Endometrial microvascular endothelial cells (primary cell): ENCODE measurements around the gene RFX1. TPM values are rescaled to one million over a fixed set of nuclear protein-coding genes. Genes with fewer than 3 reads are reported as not detected.

Experiments used
- in situ Hi-C: cut with HindIII; loops from 2 replicates; pipeline ENCODE4 v1.10.0; 2017; ENCODE audit warnings: low sequenced_read_pairs, low pct_unique_long_range_greater_than_20kb; ENCODE audit errors: inconsistent ontology term
- total RNA-seq: library from RNA; depleted of rRNA; stranded (reverse); fragments of >200 nt; gene quantifications from one replicate; pipeline ENCODE4 v1.2.3, GENCODE V29; 2015; ENCODE audit errors: inconsistent ontology term

The RFX1 gene
- total RNA-seq, 1 donor from 2014 or later = 4.6 TPM

DNA sequence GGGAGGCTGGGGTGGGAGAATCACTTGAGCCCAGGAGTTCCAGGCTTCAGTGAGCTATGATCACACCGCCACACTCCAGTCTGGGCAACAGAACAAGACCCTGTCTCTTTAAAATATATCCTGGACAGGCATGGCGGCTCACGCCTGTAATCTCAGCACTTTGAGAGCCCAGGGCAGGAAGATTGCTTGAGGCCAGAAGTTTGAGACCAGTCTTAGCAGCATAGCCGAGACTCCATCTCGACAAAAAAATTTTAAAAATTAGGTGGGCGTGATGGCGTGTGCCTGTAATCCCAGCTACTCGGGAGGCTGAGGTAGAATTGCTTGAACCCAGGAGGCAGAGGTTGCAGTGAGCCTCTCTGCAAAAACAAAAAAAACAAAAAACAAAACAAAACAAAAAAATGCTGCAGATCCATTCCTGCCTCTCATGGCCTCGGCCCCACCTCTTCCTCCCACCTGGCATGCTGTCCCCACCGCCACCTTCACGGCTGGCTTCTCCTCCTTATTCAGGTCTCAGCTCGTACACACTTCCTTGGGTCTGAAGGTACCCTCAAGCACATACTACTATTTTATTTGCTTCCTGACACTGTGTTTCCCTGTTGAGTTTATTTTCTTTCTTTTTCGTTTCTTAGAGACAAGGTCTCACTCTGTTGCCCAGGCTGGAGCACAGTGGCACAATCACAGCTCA lies 5.3 kb downstream of the RFX1 start:
- in situ Hi-C loops = no loop called here

DNA sequence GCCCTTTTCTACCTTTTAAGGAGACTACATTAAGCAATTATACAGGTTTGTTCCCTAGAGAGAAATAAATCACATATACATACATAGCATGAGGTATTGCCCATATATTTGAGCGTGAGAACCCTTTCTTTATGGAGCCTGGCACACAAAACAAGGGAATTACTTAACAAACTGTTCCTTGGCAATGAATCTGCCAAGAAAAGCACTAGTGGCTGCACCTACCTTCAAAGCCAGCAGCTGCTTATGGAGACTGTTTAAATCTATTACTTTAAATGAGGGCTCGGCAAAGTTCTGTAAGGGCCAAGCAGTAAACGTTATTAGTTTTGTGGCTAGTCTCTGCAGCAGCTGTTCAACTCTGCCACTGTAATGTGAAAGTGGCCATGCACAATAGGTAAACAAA lies 7.0 kb downstream of the RFX1 start:
- in situ Hi-C loops = no loop called here

DNA sequence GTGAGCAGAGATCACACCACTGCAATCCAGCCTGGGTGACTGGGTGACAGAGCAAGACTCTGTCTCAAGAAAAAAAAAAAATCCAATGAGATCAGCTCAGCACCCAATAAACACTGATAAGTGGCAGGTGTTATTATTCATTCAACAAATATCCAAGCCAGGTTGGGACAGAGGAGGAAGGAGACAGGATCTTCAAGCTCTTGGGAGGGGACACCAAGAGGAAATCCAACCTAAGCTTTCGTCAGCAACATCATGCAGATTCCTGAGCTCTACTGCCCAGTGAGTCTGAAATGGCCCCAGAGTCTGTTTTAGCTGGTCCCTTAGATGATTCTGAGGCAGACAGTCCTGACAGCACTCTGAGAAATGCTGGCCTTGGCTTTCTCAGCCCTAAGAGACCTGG lies 7.7 kb downstream of the RFX1 start:
- in situ Hi-C loops = no loop called here

DNA sequence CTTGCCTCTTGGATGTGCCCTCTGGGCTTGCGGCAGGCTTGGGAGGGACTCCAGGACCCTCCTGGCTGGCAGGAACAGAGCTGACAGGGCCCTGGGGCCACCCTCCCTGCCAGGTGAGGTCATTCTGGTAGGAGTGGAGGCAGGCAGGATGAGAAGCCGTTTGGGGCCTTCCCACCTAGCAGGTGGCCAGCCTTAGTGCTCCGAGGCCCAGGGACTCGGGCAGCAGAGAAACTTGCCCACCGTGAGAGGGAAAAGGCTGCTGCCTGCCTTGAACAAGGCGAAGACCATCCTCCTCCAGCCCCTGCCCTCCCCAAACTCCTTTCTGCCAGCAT lies 8.5 kb downstream of the RFX1 start:
- in situ Hi-C loops = no loop called here

DNA sequence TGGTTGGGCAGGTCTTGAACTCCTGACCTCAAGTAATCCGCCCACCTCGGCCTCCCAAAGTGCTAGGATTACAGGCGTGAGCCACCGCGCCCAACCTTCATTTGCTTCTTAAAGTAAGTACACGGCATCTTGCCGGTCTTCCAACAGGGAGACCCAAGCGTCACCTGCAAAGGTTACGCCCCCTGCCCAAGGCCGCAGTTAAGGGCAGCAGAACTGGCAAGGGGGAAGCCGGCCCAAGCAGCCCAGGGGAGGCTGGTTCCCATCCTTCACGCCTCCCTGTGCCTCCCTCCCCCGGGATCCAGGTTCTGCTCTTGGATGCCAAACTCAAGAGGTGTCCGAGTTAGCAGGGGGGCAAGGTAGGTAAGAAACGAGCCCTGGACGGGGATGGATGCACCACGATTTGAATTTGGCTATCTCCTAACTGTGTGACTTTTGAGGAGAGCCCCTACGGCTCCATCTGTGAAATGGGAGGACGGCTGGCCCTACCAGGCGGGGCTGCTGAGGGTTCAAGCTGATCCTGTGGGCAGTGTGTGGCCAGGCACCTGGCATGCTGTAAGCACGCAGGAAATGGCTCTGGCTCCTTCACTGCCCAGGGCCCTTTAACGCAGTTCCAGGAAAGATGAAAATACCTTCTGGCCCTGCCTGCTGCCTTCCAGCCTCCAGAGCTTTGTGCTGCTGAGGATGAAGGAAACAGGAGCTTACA lies 9.0 kb downstream of the RFX1 start:
- in situ Hi-C loops = no loop called here

DNA sequence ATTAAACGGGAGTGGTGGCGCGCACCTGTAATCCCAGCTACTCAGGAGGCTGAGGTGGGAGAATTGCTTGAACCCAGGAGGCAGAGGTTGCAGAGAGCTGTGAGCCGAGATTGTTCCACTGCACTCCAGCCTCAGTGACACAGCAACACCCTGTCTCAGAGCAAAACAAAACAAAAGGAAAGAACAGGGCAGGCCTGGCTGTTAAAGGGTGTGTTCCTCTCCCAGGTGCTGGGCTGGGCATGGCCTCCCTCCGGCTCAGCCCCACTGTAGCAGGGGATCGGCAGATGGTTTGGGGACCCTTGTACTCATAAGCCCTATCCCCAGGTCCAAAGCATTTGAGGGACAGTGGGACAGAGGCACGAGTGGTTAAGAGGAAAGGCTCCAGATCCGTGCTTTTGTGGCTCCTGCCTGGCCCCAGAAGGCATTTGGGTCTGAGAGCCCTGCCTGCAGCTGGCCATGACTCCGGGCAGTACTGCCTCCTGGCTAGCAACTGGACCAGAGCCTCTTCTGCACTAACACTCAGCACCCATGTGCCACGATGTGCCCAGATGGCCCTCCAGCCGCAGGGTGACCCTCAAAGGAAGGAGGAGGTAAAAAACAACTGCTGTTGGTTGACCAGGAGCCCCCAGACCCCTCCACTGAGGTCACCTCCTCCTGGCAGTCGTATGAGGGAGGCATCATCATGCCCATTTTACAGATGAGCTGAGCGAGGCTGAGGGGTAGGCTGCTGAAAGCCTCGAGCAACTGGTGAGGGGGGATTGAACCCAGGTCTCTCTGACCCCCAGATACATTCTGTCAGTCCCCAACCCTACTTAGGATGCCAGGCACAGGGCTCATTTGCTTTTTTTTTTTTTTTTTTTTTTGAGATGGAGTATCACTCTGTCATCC lies 10.0 kb downstream of the RFX1 start:
- in situ Hi-C loops = no loop called here

DNA sequence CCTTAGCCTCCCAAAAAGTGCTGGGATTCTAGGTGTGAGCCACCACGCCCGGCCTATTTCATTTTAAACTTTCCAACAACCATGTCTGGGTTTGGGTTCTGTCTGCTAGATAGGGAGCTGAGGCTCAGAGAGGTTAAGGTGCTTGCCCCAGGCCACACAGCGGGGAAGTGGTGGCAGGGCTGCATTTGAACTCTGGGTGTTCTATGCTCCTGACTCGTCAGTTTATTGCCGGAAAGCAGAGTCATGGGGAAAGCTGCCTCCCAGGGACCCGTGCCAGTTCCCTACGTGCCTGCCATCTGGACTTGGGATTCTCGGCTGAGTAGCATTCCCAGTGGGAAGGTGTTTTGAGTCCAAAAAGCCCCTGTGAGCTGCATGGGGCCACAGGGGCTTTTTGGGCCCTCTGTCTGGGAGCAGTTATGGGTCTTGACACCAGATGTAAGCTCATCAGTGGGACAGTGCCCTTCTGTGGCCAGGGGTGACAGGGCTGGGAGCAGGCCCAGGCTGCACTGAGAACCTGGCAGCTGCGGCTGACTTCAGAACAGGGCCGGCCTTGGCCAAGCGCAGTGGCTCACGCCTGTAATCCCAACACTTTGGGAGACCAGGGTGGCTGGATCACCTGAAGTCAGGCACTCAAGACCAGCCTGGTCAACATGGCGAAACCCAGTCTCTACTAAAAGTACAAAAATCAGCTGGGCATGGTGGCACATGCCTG lies 10.9 kb downstream of the RFX1 start:
- in situ Hi-C loops = no loop called here

DNA sequence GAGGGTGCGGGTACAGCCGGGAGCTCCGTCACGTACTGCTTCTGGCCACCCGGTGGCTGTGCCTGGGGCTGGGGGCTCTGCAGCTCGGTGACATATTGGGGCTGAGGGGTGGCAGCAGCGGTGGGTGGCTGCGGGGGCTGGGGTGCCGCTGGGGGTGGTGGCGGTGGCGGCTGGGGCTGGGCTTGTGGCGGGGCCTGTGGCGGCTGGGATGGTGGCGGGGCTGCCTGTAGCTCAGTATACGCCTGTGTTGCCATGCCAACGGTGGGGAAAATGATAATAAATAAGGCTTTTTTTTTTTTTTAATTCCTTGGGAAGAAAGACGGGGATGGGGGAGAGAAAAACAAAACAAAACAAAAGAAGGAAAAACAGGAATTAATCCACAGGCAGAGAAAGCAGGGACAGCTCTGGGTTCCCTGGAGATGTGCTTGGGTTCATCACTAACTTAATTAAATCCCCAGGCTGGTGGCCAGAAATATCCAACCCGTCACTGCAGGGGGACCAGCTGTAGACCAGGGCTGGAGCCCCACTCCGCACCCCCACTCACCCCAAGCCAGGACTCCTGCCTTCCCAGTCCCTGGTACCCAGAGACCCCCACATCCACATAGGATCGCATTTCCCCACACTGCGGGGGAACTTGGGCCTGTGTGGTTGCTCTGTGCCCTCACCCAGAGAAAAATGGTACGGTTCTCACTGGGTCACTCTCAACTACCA lies 12.4 kb downstream of the RFX1 start:
- in situ Hi-C loops = no loop called here

DNA sequence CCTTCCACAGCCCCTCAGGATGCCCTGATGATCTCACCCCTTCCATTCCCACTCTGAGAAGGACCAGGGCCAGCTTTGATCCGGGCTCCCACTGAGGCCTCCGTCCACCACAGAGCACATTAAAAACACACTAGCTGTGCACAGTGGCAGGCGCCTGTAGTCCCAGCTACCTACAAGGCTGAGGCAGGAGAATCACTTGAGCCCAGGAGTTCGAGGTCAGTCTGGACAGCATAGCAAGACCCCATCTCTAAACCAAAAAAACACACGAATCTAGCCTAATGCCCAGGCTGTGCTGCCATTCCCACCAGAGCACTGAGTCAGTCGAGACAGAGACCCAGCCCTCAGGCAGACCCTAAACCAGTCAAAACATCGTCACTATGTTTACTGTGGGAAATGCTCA lies 14.1 kb downstream of the RFX1 start:
- in situ Hi-C loops = no loop called here

DNA sequence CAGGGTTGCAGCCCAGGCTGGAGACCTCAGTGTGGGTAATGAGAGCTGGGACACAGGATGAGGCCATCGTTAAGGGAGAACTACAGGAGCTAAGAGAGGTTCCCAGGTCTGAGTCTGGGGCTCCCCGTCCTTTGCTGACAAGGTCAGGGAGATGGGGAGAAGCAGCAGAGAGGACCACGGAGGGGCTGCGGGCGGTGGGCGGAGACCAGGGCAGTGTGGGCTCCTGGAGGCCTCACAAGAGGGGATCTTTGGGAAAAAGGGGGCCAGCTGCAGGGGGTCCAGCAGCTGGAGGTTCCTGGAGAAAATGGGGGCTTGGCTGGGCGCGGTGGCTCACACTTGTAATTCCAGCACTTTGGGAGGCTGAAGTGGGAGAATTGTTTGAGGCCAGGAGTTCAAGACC lies 16.0 kb downstream of the RFX1 start:
- in situ Hi-C loops = no loop called here

DNA sequence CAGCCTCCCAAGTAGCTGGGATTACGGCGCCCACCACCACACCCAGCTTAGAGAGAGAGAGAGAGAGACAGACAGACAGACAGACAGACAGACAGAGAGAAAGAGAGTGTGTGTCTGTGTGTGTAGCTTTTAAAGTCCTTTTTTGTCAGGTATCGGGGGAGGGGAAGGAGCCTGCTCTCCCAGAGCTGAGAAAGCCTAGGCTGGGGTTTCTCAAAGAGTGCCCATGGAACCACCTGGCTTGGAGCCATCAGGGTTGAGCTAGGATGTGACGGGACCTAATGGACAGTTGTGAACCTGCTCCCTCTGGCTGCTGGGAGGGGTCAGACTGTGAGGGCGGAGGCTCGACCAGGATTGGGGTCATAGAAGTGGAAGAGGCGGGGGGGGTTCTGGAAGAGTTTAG lies 16.6 kb downstream of the RFX1 start:
- in situ Hi-C loops = no loop called here

DNA sequence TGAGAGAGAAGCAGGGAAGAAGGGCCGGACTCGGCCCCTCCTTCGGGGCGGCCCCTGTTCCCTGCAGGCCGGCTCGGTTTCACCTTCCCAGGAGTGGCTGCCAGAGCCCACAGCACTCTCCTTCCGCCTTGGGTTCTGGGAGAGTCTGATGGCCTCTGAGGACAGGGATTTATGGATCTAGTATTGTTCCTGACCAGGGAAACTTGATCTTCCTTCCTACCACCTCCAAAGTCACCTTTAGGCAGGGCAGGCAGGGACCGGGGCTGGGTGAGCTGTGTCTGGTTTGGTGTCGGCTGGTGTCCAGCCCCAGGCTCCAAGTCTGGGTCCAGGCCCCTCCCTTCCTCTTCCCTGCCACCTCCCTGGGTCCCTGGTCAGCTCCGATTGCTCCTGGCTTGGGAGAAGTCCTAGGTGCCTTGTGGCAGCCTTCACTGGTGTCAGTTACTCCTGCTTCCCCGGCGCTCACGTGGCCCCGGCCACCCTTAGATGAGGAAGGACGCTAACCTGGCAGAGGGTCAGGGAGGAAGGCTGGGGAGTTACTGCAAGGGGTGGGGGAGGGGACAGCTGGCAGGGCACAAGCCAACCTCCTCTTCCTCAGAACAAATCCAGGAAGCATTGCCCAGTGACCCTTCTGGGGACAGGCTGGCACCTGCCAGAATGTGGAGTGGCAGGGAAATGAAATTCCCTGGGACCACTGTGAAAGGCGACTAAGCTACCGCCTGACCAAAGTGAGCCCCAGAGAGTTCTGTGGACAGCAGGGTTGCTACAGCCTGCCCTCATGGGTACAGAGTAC lies 18.8 kb downstream of the RFX1 start:
- in situ Hi-C loops = no loop called here

DNA sequence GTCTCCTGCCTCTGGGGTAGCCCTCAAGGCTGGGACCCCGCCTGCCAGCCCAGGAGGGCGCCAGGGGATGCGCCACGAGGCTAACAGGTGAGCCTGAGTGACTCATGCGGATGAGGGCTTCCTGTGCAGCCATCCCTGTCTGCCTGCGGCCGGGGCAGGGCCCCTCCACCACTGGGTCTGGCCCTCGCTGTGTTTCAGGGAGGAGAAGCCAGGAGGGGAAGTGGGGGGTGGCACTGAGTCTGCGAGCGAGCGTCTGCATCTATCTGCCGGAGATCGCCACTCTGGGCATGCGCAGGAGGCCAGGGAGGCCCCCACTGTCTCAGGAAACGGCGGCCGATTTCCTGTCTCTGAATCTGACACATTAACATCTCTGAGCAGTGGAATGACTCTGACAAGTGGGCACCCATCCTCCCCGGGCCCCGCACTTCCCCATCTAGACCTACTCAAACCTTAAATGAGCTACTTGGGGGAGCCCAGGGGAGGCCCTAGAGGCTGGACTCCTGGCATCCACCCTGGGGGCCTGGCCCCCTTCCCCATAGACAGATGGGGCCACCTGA lies 19.7 kb downstream of the RFX1 start:
- in situ Hi-C loops = no loop called here

DNA sequence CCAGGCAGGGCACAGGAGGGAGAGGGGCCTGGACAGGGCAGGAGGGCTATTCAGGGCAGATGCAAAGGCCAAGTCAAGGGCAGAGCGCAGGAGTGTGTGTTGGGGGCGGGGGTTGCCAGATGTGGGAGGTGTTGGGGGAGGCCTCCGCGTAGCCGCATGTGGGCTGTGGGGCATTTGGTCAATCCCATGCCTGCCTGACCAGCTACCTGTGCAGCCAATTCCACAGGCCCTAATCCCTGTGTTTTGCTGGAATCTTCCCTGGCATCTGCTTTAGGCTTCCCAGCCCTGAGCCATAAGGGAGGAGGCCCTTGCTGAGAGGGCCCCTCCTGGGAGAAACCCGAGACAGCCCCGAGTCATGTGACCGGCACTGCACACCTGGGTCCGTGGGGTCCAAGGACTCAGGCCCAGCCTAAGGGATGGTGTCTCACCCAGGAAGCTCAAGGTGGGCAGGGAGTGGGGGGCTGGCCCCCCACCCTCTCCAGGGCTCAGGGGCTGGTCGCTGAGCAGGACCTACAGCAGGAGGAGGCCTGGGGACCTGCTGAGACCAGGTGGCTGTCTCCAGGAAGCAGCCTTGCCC lies 20.3 kb downstream of the RFX1 start:
- in situ Hi-C loops = no loop called here

DNA sequence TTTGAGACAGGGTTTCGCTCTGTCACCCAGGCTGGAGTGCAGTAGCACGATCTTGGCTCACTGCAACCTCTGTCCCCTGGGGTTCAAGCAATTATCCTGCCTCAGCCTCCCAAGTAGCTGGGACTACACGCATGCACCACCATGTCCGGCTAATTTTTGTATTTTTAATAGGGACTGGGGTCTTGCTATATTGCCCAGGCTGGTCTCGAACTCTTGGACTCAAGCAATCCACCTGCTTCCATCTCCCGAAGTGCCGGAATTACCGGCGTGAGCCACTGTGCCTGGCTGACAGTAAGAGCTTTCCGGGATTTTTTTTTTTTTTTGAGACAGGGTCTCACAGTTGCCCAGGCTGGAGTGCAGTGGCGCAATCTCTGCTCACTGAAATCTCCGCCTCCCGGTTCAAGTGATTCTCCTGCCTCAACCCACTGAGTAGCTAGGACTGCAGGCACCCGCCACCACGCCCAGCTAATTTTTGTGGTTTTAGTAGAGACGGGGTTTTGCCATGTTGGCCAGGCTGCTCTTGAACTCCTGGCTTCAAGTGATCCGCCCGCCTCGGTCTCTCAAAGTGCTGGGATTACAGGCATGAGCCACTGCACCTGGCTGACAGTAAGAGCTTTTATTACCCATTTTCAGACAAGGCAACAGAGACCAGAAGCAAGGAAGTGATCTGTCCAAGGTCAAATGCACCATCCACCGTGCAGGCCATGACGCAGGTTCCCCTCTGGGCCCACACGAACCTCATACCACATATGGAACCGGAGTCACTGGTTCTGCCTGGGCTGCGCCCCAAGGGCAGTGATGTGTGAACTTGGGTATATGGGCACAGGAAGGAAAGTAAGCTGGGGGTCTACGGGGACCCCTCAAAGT lies 21.0 kb downstream of the RFX1 start:
- in situ Hi-C loops = no loop called here

DNA sequence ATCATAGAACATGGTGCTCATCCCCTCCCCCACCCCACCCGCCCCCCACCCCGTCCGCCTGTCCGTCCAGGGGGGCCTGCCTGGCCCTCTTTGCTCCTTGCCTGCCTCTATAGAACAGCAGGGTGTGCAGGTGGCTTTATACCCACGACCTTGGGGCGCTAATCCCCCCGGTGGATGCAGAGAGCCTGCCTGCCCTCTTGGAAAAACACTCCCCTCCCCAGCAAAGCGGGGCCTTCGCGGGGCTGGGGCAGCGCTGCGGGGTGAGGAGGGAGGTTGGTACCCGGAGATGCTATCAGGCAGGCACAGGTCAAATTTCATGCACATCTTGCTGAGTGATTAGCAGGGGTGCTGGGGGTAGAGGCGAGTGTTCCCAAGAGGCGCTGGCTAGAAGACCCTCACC lies 21.9 kb downstream of the RFX1 start:
- in situ Hi-C loops = no loop called here
